HepG2 (cell line): ENCODE results near the gene C2orf78. TPM values are rescaled to one million over a fixed set of nuclear protein-coding genes. Genes with fewer than 3 reads are reported as not detected.

Experiments
- ARNT2 ChIP-seq: sonication (generic); formaldehyde crosslinking; IDR thresholded peaks from 2 replicates; pipeline ENCODE4 v1.8.0; 2022; ENCODE audit warnings: mild to moderate bottlenecking, low read depth, missing genetic modification reagents, moderate library complexity
- ATF7 ChIP-seq, 2 experiments: fragments of 450-650 bp in 1 of 2; sonication (generic) in 1 of 2; formaldehyde crosslinking in 1 of 2; IDR thresholded peaks; 2 replicates each; pipeline versions ENCODE4 v1.4.0 to v1.6.1; 2016 to 2020; ENCODE audit warnings: antibody characterized with exemption in 1 of 2, mild to moderate bottlenecking in 1 of 2, missing genetic modification reagents in 1 of 2
- BRD4 ChIP-seq: sonication (generic); formaldehyde crosslinking; IDR thresholded peaks from 2 replicates; pipeline ENCODE4 v1.4.0; 2020; ENCODE audit warnings: missing genetic modification reagents
- CBX1 ChIP-seq: IDR thresholded peaks from one replicate; pipeline ENCODE4 v1.6.1; 2016; ENCODE audit warnings: antibody characterized with exemption, low read depth
- CSRNP1 ChIP-seq: sonication (generic); formaldehyde crosslinking; IDR thresholded peaks from 2 replicates; pipeline ENCODE4 v1.8.1; 2023; ENCODE audit warnings: mild to moderate bottlenecking, missing genetic modification reagents
- ESRRA ChIP-seq: sonication (generic); formaldehyde crosslinking; IDR thresholded peaks from 2 replicates; pipeline ENCODE4 v1.5.1; 2020; ENCODE audit warnings: mild to moderate bottlenecking, low read depth, missing genetic modification reagents
- FOXP1 ChIP-seq, 2 experiments: fragments of 450-650 bp in 1 of 2; IDR thresholded peaks; 2 replicates each; pipeline ENCODE4 v1.6.1; 2017 to 2018; ENCODE audit warnings: antibody characterized with exemption in 1 of 2
- GPBP1L1 ChIP-seq: sonication (generic); formaldehyde crosslinking; IDR thresholded peaks from 2 replicates; pipeline ENCODE4 v1.5.0; 2020; ENCODE audit warnings: mild to moderate bottlenecking, missing genetic modification reagents
- HOXA5 ChIP-seq: sonication (generic); formaldehyde crosslinking; IDR thresholded peaks from 2 replicates; pipeline ENCODE4 v1.4.0; 2020; ENCODE audit warnings: missing genetic modification reagents
- KAT2B ChIP-seq: fragments of 150-350 bp; IDR thresholded peaks from 2 replicates; pipeline ENCODE4 v1.6.1; 2014; ENCODE audit warnings: low read depth, low read length, borderline replicate concordance
- MEIS2 ChIP-seq: sonication (generic); formaldehyde crosslinking; IDR thresholded peaks from 2 replicates; pipeline ENCODE4 v1.9.0; 2021; ENCODE audit warnings: mild to moderate bottlenecking, missing genetic modification reagents
- MLX ChIP-seq: IDR thresholded peaks from 2 replicates; pipeline ENCODE4 v1.6.1; 2016
- SIX1 ChIP-seq: sonication (generic); formaldehyde crosslinking; IDR thresholded peaks from 2 replicates; pipeline ENCODE4 v1.4.0; 2020; ENCODE audit warnings: missing genetic modification reagents, borderline replicate concordance
- TGIF2 ChIP-seq: IDR thresholded peaks from 2 replicates; pipeline ENCODE4 v1.6.1; 2016; ENCODE audit warnings: control low read depth, missing compliant biosample characterization
- ZFX ChIP-seq: sonication (generic); formaldehyde crosslinking; IDR thresholded peaks from 2 replicates; pipeline ENCODE4 v1.4.0; 2020; ENCODE audit warnings: mild to moderate bottlenecking, low read depth, missing genetic modification reagents, moderate library complexity
- ZNF282 ChIP-seq: fragments of 450-650 bp; IDR thresholded peaks from 2 replicates; pipeline ENCODE4 v1.6.1; 2018; ENCODE audit not compliant: partially characterized antibody
- ZNF33B ChIP-seq: sonication (generic); formaldehyde crosslinking; IDR thresholded peaks from 2 replicates; pipeline ENCODE4 v1.5.1; 2020; ENCODE audit warnings: mild to moderate bottlenecking, missing genetic modification reagents
- ZNF7 ChIP-seq: IDR thresholded peaks from 2 replicates; pipeline ENCODE4 v1.6.1; 2016; ENCODE audit warnings: missing biosample characterization, missing genetic modification reagents
- ZNF713 ChIP-seq: sonication (generic); formaldehyde crosslinking; IDR thresholded peaks from 2 replicates; pipeline ENCODE4 v1.4.0; 2020; ENCODE audit warnings: mild to moderate bottlenecking, missing genetic modification reagents
- ZNF720 ChIP-seq: sonication (generic); formaldehyde crosslinking; IDR thresholded peaks from 2 replicates; pipeline ENCODE4 v1.4.0; 2020; ENCODE audit warnings: missing genetic modification reagents
- ZNF878 ChIP-seq: sonication (generic); formaldehyde crosslinking; IDR thresholded peaks from 2 replicates; pipeline ENCODE4 v1.8.1; 2023; ENCODE audit warnings: mild to moderate bottlenecking, missing genetic modification reagents, moderate library complexity
- polyA plus RNA-seq, 8 experiments: library from polyadenylated mRNA; depleted of rRNA in 3 of 8; stranded (reverse) in 7 of 8; unstranded in 1 of 8; fragments of >200 nt; fragmentation: Illumina TruSeq in 4 of 8; extraction: Trizol in 4 of 8; gene quantifications; 2 replicates each; pipeline versions ENCODE4 v1.2.1 to v1.2.3, GENCODE V29; 2011 to 2016; ENCODE audit warnings: low read depth in 4 of 8, missing spikeins in 1 of 8, mixed read lengths in 1 of 8; ENCODE audit not compliant: insufficient read depth in 1 of 8
- total RNA-seq, 5 experiments: library from RNA; depleted of rRNA; stranded (reverse); fragments of >200 nt; fragmentation: Illumina TruSeq; extraction: Trizol; gene quantifications; 2 replicates each; pipeline ENCODE4 v1.2.3, GENCODE V29; 2016; ENCODE audit warnings: low read depth in 1 of 5
- TF ChIP-seq, protein P1 (sequence below): sonication (generic); formaldehyde crosslinking; IDR thresholded peaks from 2 replicates; pipeline ENCODE4 v1.5.0; 2020; ENCODE audit warnings: missing genetic modification reagents
- TF ChIP-seq, protein P2 (sequence below): IDR thresholded peaks from 2 replicates; pipeline ENCODE4 v1.6.1; 2018; ENCODE audit warnings: missing genetic modification reagents

C2orf78 gene
- total and polyA plus RNA-seq, 2 of the 13 experiments (the other 11 are each of a cell fraction or from before 2014, with no cell fraction given): not detected

- TF ChIP-seq HOXA5 (CRISPR knock-in tag) (peak; percentile 66; the same call in 1 of the 2 replicates), CSRNP1 (CRISPR knock-in tag) (peak; percentile 60), GPBP1L1 (CRISPR knock-in tag) (no peak), ZFX (CRISPR knock-in tag) (peak; percentile 71), MLX (CRISPR knock-in tag) (no peak), MEIS2 (no peak; the same call in 1 of the 2 replicates), KAT2B (no peak), ZNF878 (CRISPR knock-in tag) (no peak; the same call in 1 of the 2 replicates), ZNF33B (CRISPR knock-in tag) (peak; percentile 99), ESRRA (CRISPR knock-in tag) (no peak), ATF7 (IDR thresholded peaks at IDR 0.05) (no peak), ATF7 (CRISPR knock-in tag; IDR thresholded peaks at IDR 0.05) (peak; percentile 69), BRD4 (peak; percentile 98), ARNT2 (no peak), SIX1 (peak; percentile 57; the same call in 1 of the 2 replicates), TGIF2 (CRISPR knock-in tag) (peak; percentile 88; the same call in 1 of the 2 replicates), CBX1 (peak; percentile 97), ZNF720 (no peak; the same call in 1 of the 2 replicates), ZNF282 (no peak), FOXP1 (IDR thresholded peaks at IDR 0.05) (no peak), FOXP1 (CRISPR knock-in tag; IDR thresholded peaks at IDR 0.05) (no peak), ZNF7 (CRISPR knock-in tag) (no peak), ZNF713 (CRISPR knock-in tag) (peak; percentile 82; the same call in 1 of the 2 replicates)
- TF ChIP-seq, protein P1, sequence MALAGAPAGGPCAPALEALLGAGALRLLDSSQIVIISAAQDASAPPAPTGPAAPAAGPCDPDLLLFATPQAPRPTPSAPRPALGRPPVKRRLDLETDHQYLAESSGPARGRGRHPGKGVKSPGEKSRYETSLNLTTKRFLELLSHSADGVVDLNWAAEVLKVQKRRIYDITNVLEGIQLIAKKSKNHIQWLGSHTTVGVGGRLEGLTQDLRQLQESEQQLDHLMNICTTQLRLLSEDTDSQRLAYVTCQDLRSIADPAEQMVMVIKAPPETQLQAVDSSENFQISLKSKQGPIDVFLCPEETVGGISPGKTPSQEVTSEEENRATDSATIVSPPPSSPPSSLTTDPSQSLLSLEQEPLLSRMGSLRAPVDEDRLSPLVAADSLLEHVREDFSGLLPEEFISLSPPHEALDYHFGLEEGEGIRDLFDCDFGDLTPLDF (CRISPR knock-in tag): peak; percentile 64
- TF ChIP-seq, protein P2, sequence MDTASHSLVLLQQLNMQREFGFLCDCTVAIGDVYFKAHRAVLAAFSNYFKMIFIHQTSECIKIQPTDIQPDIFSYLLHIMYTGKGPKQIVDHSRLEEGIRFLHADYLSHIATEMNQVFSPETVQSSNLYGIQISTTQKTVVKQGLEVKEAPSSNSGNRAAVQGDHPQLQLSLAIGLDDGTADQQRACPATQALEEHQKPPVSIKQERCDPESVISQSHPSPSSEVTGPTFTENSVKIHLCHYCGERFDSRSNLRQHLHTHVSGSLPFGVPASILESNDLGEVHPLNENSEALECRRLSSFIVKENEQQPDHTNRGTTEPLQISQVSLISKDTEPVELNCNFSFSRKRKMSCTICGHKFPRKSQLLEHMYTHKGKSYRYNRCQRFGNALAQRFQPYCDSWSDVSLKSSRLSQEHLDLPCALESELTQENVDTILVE: peak; percentile 43; the same call in 1 of the 2 replicates
Measured at GRCh38 chr2:73736855-73737779, 46.9 kb upstream of the C2orf78 start, which contains the start of gene TPRKB (continued).
